CD1c-positive myeloid dendritic cell (primary cell): ENCODE data around the gene PRPF6.

ENCODE experiments used
- DNase-seq: peaks from one replicate; pipeline ENCODE4 v3.0.0-alpha.2; 2016; ENCODE audit errors: extremely low spot score

Gene PRPF6

GRCh38 chr20:63980806-63981728, at the start of gene PRPF6:
Gene PRPF6 (plus strand): TSS chr20:63981132. CDS start chr20:63981246, 114 bp downstream.
- peak; percentile 99 for DNase-seq

GRCh38 chr20:63931735-63932134, 49.2 kb upstream of the PRPF6 start:
- no peak for DNase-seq

GRCh38 chr20:63932606-63933160, 48.2 kb upstream of the PRPF6 start:
- no peak for DNase-seq

- DNase-seq = no peak
Observed at GRCh38 chr20:63933646-63934045, 47.3 kb upstream of the PRPF6 start.

- DNase-seq = no peak
Observed at GRCh38 chr20:63934271-63935068, 46.5 kb upstream of the PRPF6 start.

GRCh38 chr20:63935447-63935846, 45.5 kb upstream of the PRPF6 start:
- no peak for DNase-seq

GRCh38 chr20:63937596-63937995, 43.3 kb upstream of the PRPF6 start:
- DNase-seq = no peak

GRCh38 chr20:63939061-63939935, 41.6 kb upstream of the PRPF6 start:
- DNase-seq = no peak

GRCh38 chr20:63940071-63940471, 40.9 kb upstream of the PRPF6 start:
- DNase-seq = no peak

GRCh38 chr20:63940472-63941266, 40.3 kb upstream of the PRPF6 start:
- DNase-seq = no peak

- peak; percentile 90 for DNase-seq
Observed at GRCh38 chr20:63941282-63942081, 39.5 kb upstream of the PRPF6 start.

GRCh38 chr20:63942250-63942951, 38.5 kb upstream of the PRPF6 start:
- DNase-seq = peak; percentile 69

- DNase-seq = no peak
Observed at GRCh38 chr20:63942969-63943807, 37.7 kb upstream of the PRPF6 start.

- DNase-seq = no peak
Observed at GRCh38 chr20:63943808-63944077, 37.2 kb upstream of the PRPF6 start.

- no peak for DNase-seq
Observed at GRCh38 chr20:63944078-63944941, 36.6 kb upstream of the PRPF6 start.

- DNase-seq = no peak
Observed at GRCh38 chr20:63945031-63945658, 35.8 kb upstream of the PRPF6 start.
